ENCODE measurements around the gene NADSYN1.
A peak's percentile ranks its signal among the peaks of the same experiment; 100 is the strongest.

Gene NADSYN1

DNA sequence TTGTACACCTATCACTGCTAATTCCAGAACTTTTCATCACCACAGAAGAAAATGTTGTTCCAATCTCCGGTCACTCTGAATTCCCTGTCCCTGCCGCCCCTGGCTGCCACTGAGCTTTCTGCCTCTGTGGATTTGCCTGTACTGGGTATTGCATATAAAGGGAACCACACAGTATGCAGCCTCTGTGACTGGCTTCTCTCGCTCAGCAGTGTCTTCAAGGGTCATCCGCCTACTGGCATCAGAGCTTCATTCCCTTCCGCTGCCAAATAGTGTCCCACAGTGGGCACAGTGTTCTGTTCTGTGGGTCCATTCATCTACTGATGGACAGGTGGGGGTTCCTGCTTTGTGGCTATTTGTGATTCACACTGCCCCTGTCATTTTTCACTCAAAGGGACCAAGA, 10.1 kb upstream of the NADSYN1 start:
- no peak for DNase-seq (ENCODE audit: low spot score)
- in situ Hi-C loops (cut with MboI; ENCODE audit: low sequenced_read_pairs, unreplicated experiment), result no loop called here
- TF ChIP-seq, protein P1, sequence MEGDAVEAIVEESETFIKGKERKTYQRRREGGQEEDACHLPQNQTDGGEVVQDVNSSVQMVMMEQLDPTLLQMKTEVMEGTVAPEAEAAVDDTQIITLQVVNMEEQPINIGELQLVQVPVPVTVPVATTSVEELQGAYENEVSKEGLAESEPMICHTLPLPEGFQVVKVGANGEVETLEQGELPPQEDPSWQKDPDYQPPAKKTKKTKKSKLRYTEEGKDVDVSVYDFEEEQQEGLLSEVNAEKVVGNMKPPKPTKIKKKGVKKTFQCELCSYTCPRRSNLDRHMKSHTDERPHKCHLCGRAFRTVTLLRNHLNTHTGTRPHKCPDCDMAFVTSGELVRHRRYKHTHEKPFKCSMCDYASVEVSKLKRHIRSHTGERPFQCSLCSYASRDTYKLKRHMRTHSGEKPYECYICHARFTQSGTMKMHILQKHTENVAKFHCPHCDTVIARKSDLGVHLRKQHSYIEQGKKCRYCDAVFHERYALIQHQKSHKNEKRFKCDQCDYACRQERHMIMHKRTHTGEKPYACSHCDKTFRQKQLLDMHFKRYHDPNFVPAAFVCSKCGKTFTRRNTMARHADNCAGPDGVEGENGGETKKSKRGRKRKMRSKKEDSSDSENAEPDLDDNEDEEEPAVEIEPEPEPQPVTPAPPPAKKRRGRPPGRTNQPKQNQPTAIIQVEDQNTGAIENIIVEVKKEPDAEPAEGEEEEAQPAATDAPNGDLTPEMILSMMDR (IDR thresholded peaks at IDR 0.05; ENCODE audit: borderline replicate concordance, control extremely low read depth, extremely low read depth, insufficient read depth, missing control alignments), result no peak

GRCh38 chr11:71443736-71444445, 9.1 kb upstream of the NADSYN1 start:
- in situ Hi-C loops (cut with MboI; ENCODE audit: low sequenced_read_pairs, unreplicated experiment), result no loop called here
- DNase-seq (ENCODE audit: low spot score), result no peak
- TF ChIP-seq, protein P1 (IDR thresholded peaks at IDR 0.05; ENCODE audit: borderline replicate concordance, control extremely low read depth, extremely low read depth, insufficient read depth, missing control alignments), result no peak

- TF ChIP-seq, protein P1 (IDR thresholded peaks at IDR 0.05; ENCODE audit: borderline replicate concordance, control extremely low read depth, extremely low read depth, insufficient read depth, missing control alignments), result no peak
- DNase-seq (ENCODE audit: low spot score), result no peak
- in situ Hi-C loops (cut with MboI; ENCODE audit: low sequenced_read_pairs, unreplicated experiment), result no loop called here
These were observed 8.2 kb upstream of the NADSYN1 start for GRCh38 chr11:71444811-71445210.

DNA sequence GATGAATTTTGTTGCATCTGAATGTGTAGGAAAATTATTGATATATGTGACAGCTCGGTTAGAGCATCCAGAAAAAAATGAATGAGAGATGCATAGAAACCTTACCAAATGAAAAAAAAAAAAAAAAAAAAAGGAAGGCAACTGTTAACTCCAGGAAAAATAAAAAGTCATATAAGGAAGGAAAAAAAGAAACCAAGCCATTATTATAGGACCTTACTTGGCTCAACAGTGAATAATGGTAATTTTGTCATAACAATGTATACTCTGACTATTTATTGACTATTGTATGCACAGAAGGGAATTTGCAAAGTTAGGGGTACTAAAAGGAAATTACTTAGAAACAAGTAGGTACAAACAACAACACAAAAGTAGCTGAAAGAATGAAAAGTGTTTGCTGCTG, 6.9 kb upstream of the NADSYN1 start:
- TF ChIP-seq, protein P1 (IDR thresholded peaks at IDR 0.05; ENCODE audit: borderline replicate concordance, control extremely low read depth, extremely low read depth, insufficient read depth, missing control alignments), result no peak
- no peak for DNase-seq (ENCODE audit: low spot score)
- in situ Hi-C loops (cut with MboI; ENCODE audit: low sequenced_read_pairs, unreplicated experiment), result no loop called here

DNA sequence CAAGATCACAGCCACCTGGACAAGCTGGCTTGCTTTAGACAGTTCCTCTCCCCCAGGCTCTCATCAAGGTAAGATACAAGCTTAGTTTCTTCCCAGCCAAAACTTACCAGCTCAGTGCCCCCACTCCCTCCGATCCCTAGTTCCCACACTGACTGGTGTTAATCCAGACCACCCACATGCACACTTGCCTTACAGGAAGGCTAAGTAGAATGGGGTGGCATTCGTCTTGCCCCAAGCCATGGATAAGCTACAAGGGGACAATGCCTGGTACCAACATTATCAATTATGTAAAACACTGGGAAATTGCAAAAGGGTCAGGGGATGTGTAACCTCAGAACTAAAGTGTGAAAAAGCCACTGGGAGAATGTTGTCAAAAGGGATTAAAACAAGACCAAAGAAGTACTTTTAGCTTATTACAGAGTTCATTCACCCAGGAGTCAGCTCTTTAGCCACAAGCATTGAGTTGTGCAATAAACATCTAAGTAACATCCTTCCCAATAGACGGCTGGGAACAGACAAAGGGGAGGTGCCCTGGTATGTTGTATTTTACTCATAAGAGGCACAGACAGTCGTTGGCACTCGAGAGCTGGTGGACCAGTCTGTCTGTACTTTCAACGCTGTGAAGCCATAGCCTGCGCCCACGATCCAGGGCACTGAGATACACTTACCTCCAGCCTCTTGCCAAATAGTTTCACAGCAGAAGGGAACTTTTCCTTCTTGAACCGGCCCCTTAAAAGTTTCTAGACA, 5.9 kb upstream of the NADSYN1 start:
- no peak for DNase-seq (ENCODE audit: low spot score)
- in situ Hi-C loops (cut with MboI; ENCODE audit: low sequenced_read_pairs, unreplicated experiment), result no loop called here
- TF ChIP-seq, protein P1 (IDR thresholded peaks at IDR 0.05; ENCODE audit: borderline replicate concordance, control extremely low read depth, extremely low read depth, insufficient read depth, missing control alignments), result no peak

DNA sequence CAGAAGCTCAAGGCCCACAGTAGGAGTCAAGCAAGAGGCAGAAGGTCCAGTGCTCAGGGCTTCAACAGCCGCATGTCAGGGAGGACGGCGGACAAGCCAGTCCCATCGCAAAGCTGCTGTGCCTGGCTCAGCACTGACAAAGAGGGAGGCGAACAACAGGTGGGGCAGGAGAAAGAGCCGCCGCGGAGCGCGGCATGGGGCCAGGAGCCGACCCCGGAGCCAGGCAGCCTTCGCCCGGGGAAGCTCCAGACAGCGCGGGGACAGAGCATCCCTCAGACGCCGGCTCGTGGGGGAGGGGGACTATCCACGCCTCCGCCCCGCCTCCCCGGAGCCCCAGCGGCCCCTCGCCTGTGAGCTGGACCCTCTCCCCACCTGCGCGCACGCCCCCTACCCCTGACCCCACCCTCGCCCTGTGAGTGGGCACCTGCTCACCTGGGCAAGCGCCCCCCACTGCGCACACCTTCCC, 5.2 kb upstream of the NADSYN1 start:
- in situ Hi-C loops (cut with MboI; ENCODE audit: low sequenced_read_pairs, unreplicated experiment), result no loop called here
- peak; percentile 72 for DNase-seq (ENCODE audit: low spot score)

More for the DNA sequence above, 5.2 kb upstream of the NADSYN1 start:
- TF ChIP-seq, protein P1 (IDR thresholded peaks at IDR 0.05; ENCODE audit: borderline replicate concordance, control extremely low read depth, extremely low read depth, insufficient read depth, missing control alignments), result no peak
